Stomach (tissue), 9 donors: ENCODE data around the gene RBBP5. TPM values are rescaled to one million over a fixed set of nuclear protein-coding genes. Genes with fewer than 3 reads are reported as not detected.

Experiments
- DNase-seq, 2 donors: peaks; one replicate each; pipeline versions ENCODE4 v3.0.0 to v3.0.0-alpha.2; 2013 to 2019
- H3K27ac ChIP-seq, 5 donors: fragments of 200-600 bp in 4 of 5; sonication (generic) in 4 of 5; one replicate each; pipeline ENCODE4 v1.5.1; 2013 to 2019; ENCODE audit warnings: mild to moderate bottlenecking in 1 of 5, moderate library complexity in 1 of 5
- H3K27me3 ChIP-seq, 3 donors: fragments of 200-600 bp; sonication (generic); one replicate each; pipeline ENCODE4 v1.5.1; 2017 to 2019; ENCODE audit warnings: mixed run types in 1 of 3
- H3K36me3 ChIP-seq, 4 donors: fragments of 200-600 bp; sonication (generic); 1 replicate in 3 of 4; 2 replicates in 1 of 4; pipeline ENCODE4 v1.5.1; 2016 to 2019
- H3K4me1 ChIP-seq, 4 donors: fragments of 200-600 bp; sonication (generic); one replicate each; pipeline ENCODE4 v1.5.1; 2016 to 2019
- H3K4me3 ChIP-seq, 4 donors: fragments of 200-600 bp; sonication (generic) in 3 of 4; one replicate each; pipeline ENCODE4 v1.5.1; 2016 to 2019; ENCODE audit warnings: mild to moderate bottlenecking in 1 of 4
- H3K9me3 ChIP-seq, 4 donors: fragments of 200-600 bp; sonication (generic); one replicate each; pipeline ENCODE4 v1.5.1; 2016 to 2019
- CTCF ChIP-seq, 7 experiments: fragments of 450-650 bp in 4 of 7; fragments of 200-600 bp in 3 of 7; sonication (generic) in 3 of 7; IDR thresholded peaks; one replicate each; pipeline ENCODE4 v1.5.1; 2016 to 2019; ENCODE audit warnings: antibody characterized with exemption in 7 of 7, control low read depth in 2 of 7, mild to moderate bottlenecking in 1 of 7
- EP300 ChIP-seq: sonication (generic); formaldehyde crosslinking; IDR thresholded peaks from one replicate; pipeline ENCODE4 v1.6.1; 2017; ENCODE audit warnings: antibody characterized with exemption
- POLR2A ChIP-seq, 4 donors: fragments of 450-650 bp; IDR thresholded peaks; one replicate each; pipeline ENCODE4 v1.6.1; 2016; ENCODE audit warnings: antibody characterized with exemption in 4 of 4, control low read depth in 2 of 4, mild to moderate bottlenecking in 1 of 4, moderate library complexity in 1 of 4
- POLR2AphosphoS5 ChIP-seq, 3 donors: sonication (generic); formaldehyde crosslinking; IDR thresholded peaks; one replicate each; pipeline ENCODE4 v1.6.1; 2016; ENCODE audit warnings: antibody characterized with exemption in 3 of 3
- WGBS, 5 donors: extraction: QIAGEN DNeasy Blood & Tissue Kit in 3 of 5; methylation state at CpG; one replicate each; pipeline versions ENCODE4 v1.1.5 to v1.1.7; 2013 to 2018; 5-methylcytosine and 5-hydroxymethylcytosine counted together
- intact Hi-C: fragments of 100-400 bp; cut with DNase I; formaldehyde crosslinking; loops from one replicate; pipeline ENCODE4 v1.15.1; 2023; ENCODE audit warnings: low total_unique reads
- polyA plus RNA-seq, 3 donors: library from polyadenylated mRNA; stranded (reverse); fragments of 200-250 nt; gene quantifications; one replicate each; pipeline ENCODE4 v1.2.3, GENCODE V29; 2013
- total RNA-seq, 5 donors: library from RNA; depleted of rRNA; stranded (reverse); fragments of >200 nt; gene quantifications; one replicate each; pipeline versions ENCODE4 v1.1.0 to v1.2.3, GENCODE V29; 2014 to 2016
- donor health status: healthy with polysubstance abuse.
- donor health status: Bipolar disorder and iron deficiency.
- donor health status: healthy.

Gene RBBP5
- total and polyA plus RNA-seq, 8 donors = 1.4 to 13.4 (median 5.3) TPM

- no peaks in the 10 kb centered on the region for H3K36me3 ChIP-seq
These were observed 47.3 kb downstream of the RBBP5 start for GRCh38 chr1:205074513-205074912.

GRCh38 chr1:205074084-205074483, 47.7 kb downstream of the RBBP5 start:
- TF ChIP-seq CTCF (IDR thresholded peaks at IDR 0.05) (no peak), POLR2AphosphoS5 (IDR thresholded peaks at IDR 0.05) (no peak), EP300 (no peak), POLR2A (IDR thresholded peaks at IDR 0.05) (no peak)
- no peaks in the 10 kb centered on the region for H3K9me3 ChIP-seq
- WGBS, 5 donors = 90 to 97% (median 93%) methylated on average over 9 to 11 of the region's 11 CpGs
- intact Hi-C loops = no loop called here
- no peak overlapping the region for H3K4me3 ChIP-seq
- H3K27ac ChIP-seq = no peak overlapping the region
- H3K36me3 ChIP-seq = no peaks in the 10 kb centered on the region
- DNase-seq = no peak
- H3K4me1 ChIP-seq = no peaks in the 10 kb centered on the region
- H3K27me3 ChIP-seq = no peaks in the 10 kb centered on the region

More at GRCh38 chr1:205074513-205074912, 47.3 kb downstream of the RBBP5 start:
- no peaks in the 10 kb centered on the region for H3K4me1 ChIP-seq
- no peaks in the 10 kb centered on the region for H3K9me3 ChIP-seq
- H3K4me3 ChIP-seq = no peak overlapping the region
- 84 to 98% (median 91%) methylated on average over 4 to 7 of the region's 7 CpGs for WGBS, 5 donors
- H3K27ac ChIP-seq = no peak overlapping the region
- no peaks in the 10 kb centered on the region for H3K27me3 ChIP-seq
- TF ChIP-seq POLR2AphosphoS5 (IDR thresholded peaks at IDR 0.05) (no peak), EP300 (no peak), POLR2A (IDR thresholded peaks at IDR 0.05) (no peak), CTCF (IDR thresholded peaks at IDR 0.05) (no peak)
- intact Hi-C loops = no loop called here
- no peak for DNase-seq

GRCh38 chr1:205073511-205073910, 48.3 kb downstream of the RBBP5 start:
- Histone ChIP-seq H3K27me3 (no peaks in the 10 kb centered on the region), H3K27ac (no peak overlapping the region), H3K4me1 (no peaks in the 10 kb centered on the region), H3K4me3 (no peak overlapping the region), H3K9me3 (no peaks in the 10 kb centered on the region), H3K36me3 (no peaks in the 10 kb centered on the region)
- TF ChIP-seq EP300 (no peak), POLR2A (IDR thresholded peaks at IDR 0.05) (no peak), POLR2AphosphoS5 (IDR thresholded peaks at IDR 0.05) (no peak), CTCF (IDR thresholded peaks at IDR 0.05) (no peak)
- intact Hi-C loops = no loop called here
- WGBS, 5 donors = 81 to 100% (median 85%) methylated on average over 5 to 12 of the region's 12 CpGs
- no peak for DNase-seq

- H3K4me3 ChIP-seq = no peak overlapping the region
- TF ChIP-seq POLR2AphosphoS5 (IDR thresholded peaks at IDR 0.05) = no peak
- TF ChIP-seq EP300 = no peak
- no peak for TF ChIP-seq POLR2A (IDR thresholded peaks at IDR 0.05)
- no peak for TF ChIP-seq CTCF (IDR thresholded peaks at IDR 0.05)
- H3K27ac ChIP-seq = no peak overlapping the region
- no peaks in the 10 kb centered on the region for H3K27me3 ChIP-seq
- no peak for DNase-seq
- no peaks in the 10 kb centered on the region for H3K9me3 ChIP-seq
- WGBS, 5 donors = 80 to 86% (median 83%) methylated on average over 5 to 8 of the region's 8 CpGs
- no peaks in the 10 kb centered on the region for H3K36me3 ChIP-seq
- intact Hi-C loops = no loop called here
- no peaks in the 10 kb centered on the region for H3K4me1 ChIP-seq
These were observed 48.9 kb downstream of the RBBP5 start for GRCh38 chr1:205072881-205073280.
